Thymus (tissue), 11 donors: ENCODE measurements around the gene APLP2. TPM values are rescaled to one million over a fixed set of nuclear protein-coding genes. Genes with fewer than 3 reads are reported as not detected.
"Not testable (repeated sequence)": the region's sequence is repeated elsewhere in the genome, so short reads cannot be mapped to it uniquely, and the experiment has no call there.

ENCODE experiments used
- DNase-seq, 9 donors: peaks; one replicate each; pipeline ENCODE4 v3.0.0-alpha.2; 2013; ENCODE audit warnings: low spot score in 9 of 9, low read depth in 6 of 9, missing footprints in 1 of 9
- H3K27ac ChIP-seq, 2 donors: one replicate each; pipeline ENCODE4 v1.5.1; 2013; ENCODE audit warnings: control low read depth in 1 of 2, low read depth in 1 of 2, low read length in 1 of 2, mild to moderate bottlenecking in 1 of 2, moderate library complexity in 1 of 2
- H3K27me3 ChIP-seq, 2 donors: one replicate each; pipeline ENCODE4 v1.5.1; 2013; ENCODE audit warnings: low read length in 1 of 2; ENCODE audit not compliant: control insufficient read depth in 2 of 2, insufficient read depth in 1 of 2
- H3K36me3 ChIP-seq, 2 donors: one replicate each; pipeline ENCODE4 v1.5.1; 2013; ENCODE audit warnings: low read length in 1 of 2, mild to moderate bottlenecking in 1 of 2, moderate library complexity in 1 of 2; ENCODE audit not compliant: control insufficient read depth in 2 of 2, insufficient read depth in 2 of 2
- H3K4me1 ChIP-seq, 2 donors: one replicate each; pipeline ENCODE4 v1.5.1; 2013; ENCODE audit warnings: low read length in 2 of 2; ENCODE audit not compliant: control insufficient read depth in 2 of 2, insufficient read depth in 2 of 2
- H3K4me3 ChIP-seq, 2 donors: one replicate each; pipeline ENCODE4 v1.5.1; 2013; ENCODE audit warnings: low read length in 2 of 2, control low read depth in 1 of 2, mild to moderate bottlenecking in 1 of 2
- H3K9me3 ChIP-seq, 2 donors: one replicate each; pipeline ENCODE4 v1.5.1; 2013; ENCODE audit warnings: low read length in 1 of 2, mild to moderate bottlenecking in 1 of 2; ENCODE audit not compliant: control insufficient read depth in 2 of 2, insufficient read depth in 1 of 2
- WGBS: extraction: QIAGEN DNeasy Blood & Tissue Kit; methylation state at CpG from one replicate; pipeline ENCODE4 v1.1.7; 2013; 5-methylcytosine and 5-hydroxymethylcytosine counted together
- polyA plus RNA-seq: library from polyadenylated mRNA; stranded (reverse); fragments of 200-250 nt; gene quantifications from one replicate; pipeline ENCODE4 v1.2.3, GENCODE V29; 2013
- total RNA-seq: library from RNA; stranded (reverse); fragments of 120-200 nt; gene quantifications from one replicate; pipeline ENCODE4 v1.2.4, GENCODE V29; 2013
- donor health status: healthy.

APLP2 gene
- total and polyA plus RNA-seq, 2 donors: 74.4 to 101 TPM

DNA sequence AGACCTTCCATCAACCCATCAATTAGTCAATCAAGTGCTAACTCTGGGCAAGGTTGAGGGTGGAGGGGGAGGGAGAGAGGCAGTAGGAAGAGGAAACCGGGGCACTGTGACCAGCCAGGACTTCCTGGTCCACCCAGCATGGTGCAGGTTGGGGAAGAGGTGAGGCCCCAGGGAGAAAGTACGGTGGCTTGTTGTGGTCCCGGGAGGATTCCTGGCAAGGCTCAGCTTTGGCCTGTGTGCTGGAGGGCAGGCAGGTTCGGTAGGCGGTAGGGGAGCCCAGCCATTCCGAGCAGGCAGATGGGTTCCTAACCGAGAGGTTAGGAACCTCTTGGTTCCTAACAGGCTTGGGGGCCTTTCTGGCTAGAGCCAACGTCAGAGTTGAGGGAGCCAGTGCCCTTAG, 100.7 kb downstream of the APLP2 start:
- H3K27ac ChIP-seq: no peak overlapping the region
- no peak for DNase-seq
- 93% methylated on average over 8 of the region's 8 CpGs for WGBS

DNA sequence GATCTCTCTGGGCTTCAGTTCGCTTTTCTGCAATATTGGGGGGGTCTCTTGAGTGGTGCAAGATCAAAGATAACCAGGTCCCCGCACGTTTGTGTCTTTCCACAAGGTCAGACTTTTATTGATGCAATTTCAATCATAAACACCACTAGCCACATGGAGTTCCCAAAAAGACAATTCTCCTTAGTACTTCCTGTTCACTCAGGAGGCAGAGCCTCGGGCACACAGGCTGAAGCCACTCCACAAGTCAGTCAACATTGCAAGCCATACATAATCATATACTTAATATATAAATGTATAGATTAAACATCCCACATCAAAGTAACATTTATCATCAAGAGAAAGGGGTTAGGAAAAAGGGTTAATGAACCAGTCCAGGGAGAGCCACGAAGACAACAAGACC, 101.8 kb downstream of the APLP2 start:
- Histone ChIP-seq H3K27ac (no peak overlapping the region), H3K4me1 (no peaks in the 10 kb centered on the region), H3K9me3 (no peaks in the 10 kb centered on the region), H3K27me3 (peaks cover 0 to 5% of the 10 kb centered on the region in 2 donors), H3K4me3 (no peak overlapping the region), H3K36me3 (no peaks in the 10 kb centered on the region)
- DNase-seq: no peak
- 69% methylated on average over 5 of the region's 5 CpGs for WGBS

More for the DNA sequence above, 100.7 kb downstream of the APLP2 start:
- no peak overlapping the region for H3K4me3 ChIP-seq
- H3K9me3 ChIP-seq: no peaks in the 10 kb centered on the region
- H3K4me1 ChIP-seq: no peaks in the 10 kb centered on the region
- H3K36me3 ChIP-seq: no peaks in the 10 kb centered on the region
- peaks cover 0 to 5% of the 10 kb centered on the region in 2 donors for H3K27me3 ChIP-seq

DNA sequence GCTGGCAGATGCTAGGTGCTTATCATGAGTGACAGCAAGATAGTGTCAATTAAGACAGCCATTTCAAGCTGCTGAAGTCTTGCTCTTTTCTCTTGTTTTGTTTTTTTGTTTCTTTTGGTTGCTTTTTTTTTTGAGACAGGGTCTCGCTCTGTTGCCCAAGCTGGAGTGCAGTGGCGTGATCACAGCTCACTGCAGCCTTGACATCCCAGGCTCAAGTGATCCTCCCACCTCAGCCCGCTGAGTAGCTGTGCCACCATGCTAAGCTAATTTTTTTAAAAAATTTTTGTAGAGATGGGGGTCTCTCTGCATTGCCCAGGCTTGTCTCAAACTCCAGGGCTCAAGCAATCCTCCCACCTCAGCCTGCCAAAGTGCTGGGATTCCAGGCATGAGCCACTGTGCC, 102.3 kb downstream of the APLP2 start:
- H3K27me3 ChIP-seq, H3K27ac ChIP-seq, H3K36me3 ChIP-seq, DNase-seq, H3K4me1 ChIP-seq, H3K4me3 ChIP-seq, H3K9me3 ChIP-seq: not testable (repeated sequence)
- 74% methylated on average over 3 of the region's 3 CpGs for WGBS

DNA sequence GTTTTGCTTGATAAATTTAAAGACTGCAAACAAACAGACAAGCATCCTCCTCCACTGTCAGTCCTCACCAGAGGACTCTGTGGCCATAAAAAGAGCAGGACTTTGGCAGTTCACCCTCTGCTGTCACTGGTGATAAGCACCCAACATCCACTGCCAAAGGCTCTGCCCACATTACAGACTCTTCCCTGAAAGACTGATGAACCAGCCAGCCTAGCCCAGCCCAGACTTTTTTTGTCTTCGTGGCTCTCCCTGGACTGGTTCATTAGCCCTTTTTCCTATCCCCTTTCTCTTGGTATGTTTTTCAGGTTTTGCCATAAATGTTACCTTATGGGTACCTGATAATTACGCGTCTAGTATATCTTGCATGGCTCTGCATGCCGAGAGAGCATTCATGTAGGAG, 104.9 kb downstream of the APLP2 start:
- WGBS: 96% methylated on average over 4 of the region's 4 CpGs
- Histone ChIP-seq H3K9me3 (no peaks in the 10 kb centered on the region), H3K4me1 (peaks cover 0 to 14% of the 10 kb centered on the region in 2 donors), H3K4me3 (no peak overlapping the region), H3K27ac (no peak overlapping the region), H3K36me3 (no peaks in the 10 kb centered on the region), H3K27me3 (peaks cover 0 to 4% of the 10 kb centered on the region in 2 donors)
- no peak for DNase-seq

DNA sequence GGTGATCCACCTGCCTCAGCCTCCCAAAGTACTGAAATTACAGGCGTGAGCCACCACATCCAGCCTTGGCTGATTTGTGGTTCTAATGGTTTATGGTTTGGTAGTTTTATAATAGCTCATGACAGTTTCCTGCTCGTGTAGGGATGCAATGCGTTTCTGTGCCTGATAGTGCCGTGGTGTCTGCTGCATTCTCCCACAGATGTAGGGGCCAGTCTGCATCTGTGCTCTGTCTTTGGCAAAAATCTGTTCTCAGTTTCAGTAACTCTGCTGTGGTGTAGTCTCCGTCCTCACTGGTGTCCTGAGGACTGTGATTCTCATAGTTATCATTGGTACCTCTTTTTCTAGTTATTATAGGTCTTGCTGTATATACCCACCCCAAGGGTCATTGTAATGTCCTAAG, 106.2 kb downstream of the APLP2 start:
- WGBS: 87% methylated on average over 5 of the region's 5 CpGs
- Histone ChIP-seq H3K36me3 (no peaks in the 10 kb centered on the region), H3K27ac (no peak overlapping the region), H3K9me3 (no peaks in the 10 kb centered on the region), H3K4me3 (no peak overlapping the region), H3K27me3 (no peaks in the 10 kb centered on the region), H3K4me1 (peaks cover 0 to 27% of the 10 kb centered on the region in 2 donors)
- no peak for DNase-seq

DNA sequence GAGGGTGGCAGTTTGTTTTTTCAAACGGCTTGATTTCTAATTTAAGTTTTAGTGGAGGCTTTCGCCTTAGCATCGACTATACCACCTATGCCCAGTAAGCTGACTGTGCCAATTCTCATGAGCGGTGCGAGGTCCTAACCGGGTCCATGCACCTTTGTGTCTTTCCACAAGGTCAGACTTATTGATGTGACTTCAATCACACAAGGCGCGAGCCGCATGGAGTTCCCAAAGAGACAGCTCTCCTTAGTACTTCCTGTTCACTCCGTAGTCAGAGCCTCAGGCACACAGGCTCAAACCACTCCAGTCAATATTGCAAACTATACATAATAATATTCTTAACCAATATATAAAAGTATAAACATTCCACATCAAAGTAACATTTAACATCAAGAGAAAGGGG, 108.1 kb downstream of the APLP2 start:
- no peaks in the 10 kb centered on the region for H3K27me3 ChIP-seq
- H3K36me3 ChIP-seq: no peaks in the 10 kb centered on the region
- H3K9me3 ChIP-seq: no peaks in the 10 kb centered on the region
- H3K4me3 ChIP-seq: no peak overlapping the region
- peaks cover 0 to 43% of the 10 kb centered on the region in 2 donors for H3K4me1 ChIP-seq
- WGBS: 97% methylated on average over 10 of the region's 10 CpGs
- DNase-seq: no peak
- peak overlapping the region in 1 of 2 donors; percentile 45 for H3K27ac ChIP-seq

DNA sequence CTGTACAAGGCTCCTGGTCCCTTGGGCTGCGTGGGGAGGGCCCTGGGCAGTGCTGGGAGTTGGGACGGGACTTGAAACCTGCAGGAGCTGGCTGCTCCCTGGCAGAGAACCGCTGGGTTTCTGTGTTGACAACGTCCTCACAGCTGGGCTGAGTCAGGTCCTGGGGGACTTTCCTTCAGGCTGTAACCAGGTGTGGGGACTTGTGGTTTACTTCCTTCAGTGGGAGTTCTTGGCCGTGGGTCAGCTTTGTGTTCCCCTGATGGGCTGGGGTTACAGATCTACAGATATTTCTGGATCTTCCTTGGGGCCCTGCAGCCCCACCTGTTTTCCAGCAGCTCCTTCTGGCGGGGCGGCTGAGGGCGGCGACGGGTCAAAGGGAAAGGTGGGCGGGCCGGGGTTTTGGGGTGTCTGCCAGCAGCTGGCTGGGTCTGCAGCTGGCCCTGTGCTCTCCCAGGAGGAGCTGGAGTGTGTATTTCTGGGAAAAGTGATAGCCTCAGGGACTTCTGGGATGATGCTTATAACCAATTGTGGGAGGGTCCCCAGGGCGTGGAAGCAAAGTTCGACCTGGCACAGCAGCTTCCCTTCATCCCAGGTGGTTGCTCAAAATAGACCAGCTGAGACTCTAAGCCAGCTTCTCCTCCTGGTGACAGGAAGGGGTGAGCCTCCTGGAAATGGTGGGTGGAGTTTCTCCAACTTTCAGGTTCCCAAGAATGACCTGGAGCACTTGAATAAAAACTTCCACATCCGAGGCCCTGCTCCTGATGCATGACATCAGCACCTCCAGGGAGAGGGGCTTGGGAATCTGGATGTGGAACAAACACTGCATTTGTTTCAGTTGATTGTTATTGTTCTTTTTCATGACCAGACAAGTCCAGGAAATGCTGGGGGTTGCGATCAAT, 109.0 kb downstream of the APLP2 start:
- H3K4me1 ChIP-seq: peaks cover 0 to 43% of the 10 kb centered on the region in 2 donors
- H3K27me3 ChIP-seq: no peaks in the 10 kb centered on the region
- peak overlapping the region; percentile 42 to 80 for H3K27ac ChIP-seq
- H3K36me3 ChIP-seq: no peaks in the 10 kb centered on the region
- no peak overlapping the region for H3K4me3 ChIP-seq
- peak in 1 of 9 donors; percentile 22 for DNase-seq
- no peaks in the 10 kb centered on the region for H3K9me3 ChIP-seq
- 82% methylated on average over 16 of the region's 16 CpGs for WGBS

DNA sequence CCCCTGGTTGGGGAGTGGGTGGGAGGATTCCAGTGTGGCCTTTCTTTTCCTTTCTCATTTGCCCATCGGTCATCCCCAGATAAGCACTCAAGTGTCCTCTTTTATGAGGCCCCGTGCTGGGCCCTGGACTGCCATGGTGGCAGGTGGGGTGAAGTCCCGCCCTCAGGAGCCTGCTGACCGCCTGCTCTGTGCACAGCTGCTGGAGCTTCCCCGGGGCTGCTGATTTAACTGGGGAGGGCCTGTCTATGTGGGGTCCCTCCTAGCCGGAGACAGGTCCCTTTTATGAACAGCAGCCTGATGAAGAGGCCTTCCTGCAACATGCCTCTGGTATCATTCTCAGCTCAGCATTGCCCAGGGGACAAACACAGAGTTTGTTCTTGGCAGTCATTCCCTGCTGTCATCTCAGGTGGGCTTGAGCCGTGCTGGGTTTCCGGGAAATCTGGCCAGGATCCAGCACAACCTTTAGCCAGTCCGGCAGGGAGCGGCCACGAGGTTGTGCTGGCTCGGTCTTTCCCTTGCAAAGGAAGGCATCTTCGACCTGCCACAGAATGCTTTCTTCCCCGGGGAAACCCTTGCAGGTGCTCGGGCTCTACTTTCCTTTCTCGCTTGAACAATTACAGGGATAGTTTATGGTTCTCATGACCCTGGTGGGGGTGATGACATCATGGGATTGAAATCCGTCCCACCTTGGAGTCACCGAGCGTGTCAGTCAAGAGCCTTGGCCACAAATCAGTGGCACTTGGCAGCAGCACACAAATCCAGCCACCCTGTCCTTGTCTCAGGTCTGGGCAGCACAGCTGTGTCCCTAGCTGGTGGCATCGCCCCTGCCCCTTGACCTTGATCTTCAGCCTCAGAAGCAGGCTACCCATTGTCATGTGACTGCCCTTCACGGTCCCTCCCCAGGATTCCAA, 110.0 kb downstream of the APLP2 start:
- Histone ChIP-seq H3K4me1 (peaks cover 0 to 43% of the 10 kb centered on the region in 2 donors), H3K27ac (peak overlapping the region; percentile 42 to 80), H3K4me3 (no peak overlapping the region), H3K9me3 (no peaks in the 10 kb centered on the region), H3K36me3 (no peaks in the 10 kb centered on the region), H3K27me3 (no peaks in the 10 kb centered on the region)
- WGBS: 93% methylated on average over 21 of the region's 21 CpGs
- no peak for DNase-seq

DNA sequence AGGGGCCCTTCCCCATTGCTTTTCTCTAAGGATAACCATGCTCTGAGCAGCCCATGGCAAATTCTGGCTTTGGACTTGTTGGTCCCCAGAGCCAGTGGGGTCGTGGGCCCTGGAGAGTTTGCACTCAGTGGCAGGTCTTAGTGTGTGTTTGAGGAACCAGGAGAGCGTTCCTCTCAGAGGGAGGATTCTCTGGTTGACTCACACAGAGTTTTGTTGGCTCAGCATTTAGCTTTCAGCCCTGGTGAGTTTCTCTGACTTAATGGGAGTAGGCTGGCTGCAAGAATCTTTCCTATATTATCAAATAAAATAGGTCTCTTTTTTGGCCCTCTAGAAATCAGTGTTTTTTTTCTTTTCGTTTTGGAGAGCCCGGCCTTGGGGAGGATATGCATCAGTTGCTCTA, 110.8 kb downstream of the APLP2 start:
- H3K9me3 ChIP-seq: no peaks in the 10 kb centered on the region
- no peak for DNase-seq
- H3K27me3 ChIP-seq: no peaks in the 10 kb centered on the region
- H3K4me1 ChIP-seq: peaks cover 0 to 43% of the 10 kb centered on the region in 2 donors
- H3K4me3 ChIP-seq: no peak overlapping the region
- WGBS: 88% methylated on average over 4 of the region's 4 CpGs
- H3K27ac ChIP-seq: peak overlapping the region; percentile 64 to 79
- H3K36me3 ChIP-seq: no peaks in the 10 kb centered on the region
